ENCODE data around the gene PDLIM1.

The PDLIM1 gene

DNA sequence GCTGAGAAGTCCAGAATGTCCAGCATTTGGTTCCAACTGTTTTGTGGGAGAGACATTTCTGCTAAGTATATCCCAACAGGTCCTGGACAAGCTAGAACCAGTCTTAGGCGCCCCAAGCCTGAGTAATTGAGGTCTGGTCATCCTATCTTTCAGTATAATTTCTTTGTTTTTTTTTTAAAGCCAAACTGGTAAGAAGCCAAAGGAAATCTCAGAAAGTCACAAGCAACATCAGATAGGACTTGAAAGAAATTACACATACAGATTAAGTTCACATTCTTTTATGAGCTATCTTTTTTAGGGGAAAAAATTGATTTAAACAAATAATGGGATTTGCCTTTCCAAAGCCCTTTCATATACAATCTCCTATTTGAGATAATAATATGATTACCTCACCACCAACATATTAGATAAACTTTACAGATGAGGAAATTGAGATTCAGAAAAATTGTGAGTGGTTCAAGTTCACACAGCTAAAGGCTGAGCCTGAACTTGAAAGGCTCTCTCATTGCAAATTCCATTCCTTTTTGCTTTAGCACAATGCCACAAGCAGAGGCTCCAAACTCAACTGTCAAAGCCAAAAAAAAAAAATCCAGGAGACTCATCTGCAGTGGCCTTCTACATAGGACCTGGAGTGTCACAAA is 15.0 kb downstream of the PDLIM1 start:
- H3K4me3 ChIP-seq (ENCODE audit: low read length in 2 of 2), result no peak overlapping the region
- no peak overlapping the region for H3K27ac ChIP-seq (replicated peaks; ENCODE audit: low read length)
- no peak overlapping the region for H2AK5ac ChIP-seq (ENCODE audit: low read depth, low read length)
- no peak overlapping the region for H3K23ac ChIP-seq (ENCODE audit: low read depth, low read length, poor library complexity)
- no peak overlapping the region for H3K18ac ChIP-seq (ENCODE audit: low read length)
- no peak overlapping the region for H2AFZ ChIP-seq (ENCODE audit: low read length)
- no peak overlapping the region for H2BK5ac ChIP-seq (ENCODE audit: low read length)
- H2BK15ac ChIP-seq (ENCODE audit: low read length), result no peak overlapping the region
- H4K8ac ChIP-seq (ENCODE audit: low read depth, low read length), result no peak overlapping the region
- no peaks in the 10 kb centered on the region for H3K9me3 ChIP-seq (replicated peaks in 1 of 2; ENCODE audit: control insufficient read depth in 2 of 2, insufficient read depth in 1 of 2, low read depth in 1 of 2, low read length in 2 of 2)
- H4K91ac ChIP-seq (ENCODE audit: low read depth, low read length, poor library complexity), result no peak overlapping the region
- H3K4me1 ChIP-seq (ENCODE audit: control insufficient read depth in 2 of 2, insufficient read depth in 1 of 2, low read depth in 1 of 2, low read length in 2 of 2), result peaks cover 0 to 9% of the 10 kb centered on the region in 2 donors
- no peak overlapping the region for H3K4ac ChIP-seq (ENCODE audit: low read length)
- H2BK12ac ChIP-seq (ENCODE audit: low read length), result no peak overlapping the region
- H3K36me3 ChIP-seq (replicated peaks in 1 of 2; ENCODE audit: control insufficient read depth in 2 of 2, insufficient read depth in 2 of 2, low read length in 2 of 2), result no peaks in the 10 kb centered on the region
- H2BK120ac ChIP-seq (ENCODE audit: low read depth, low read length), result no peak overlapping the region
- no peak overlapping the region for H3K9ac ChIP-seq (ENCODE audit: low read depth, low read length, poor library complexity)
- no peak for DNase-seq (ENCODE audit: low spot score)
- no peaks in the 10 kb centered on the region for H3K79me1 ChIP-seq (ENCODE audit: low read depth, low read length)
- H3K27me3 ChIP-seq (ENCODE audit: control insufficient read depth in 3 of 3, insufficient read depth in 3 of 3, low read depth in 1 of 3, low read length in 3 of 3), result no peaks in the 10 kb centered on the region
- no peak overlapping the region for H3K4me2 ChIP-seq (ENCODE audit: insufficient read depth, low read length, poor library complexity, severe bottlenecking)
- no peak overlapping the region for H3K14ac ChIP-seq (ENCODE audit: low read length)
- WGBS, 2 donors (ENCODE audit: extremely low coverage in 2 of 2, insufficient read length in 2 of 2, insufficient replicate concordance in 1 of 2), result no CpG with 5 or more reads among the region's 1 CpG

DNA sequence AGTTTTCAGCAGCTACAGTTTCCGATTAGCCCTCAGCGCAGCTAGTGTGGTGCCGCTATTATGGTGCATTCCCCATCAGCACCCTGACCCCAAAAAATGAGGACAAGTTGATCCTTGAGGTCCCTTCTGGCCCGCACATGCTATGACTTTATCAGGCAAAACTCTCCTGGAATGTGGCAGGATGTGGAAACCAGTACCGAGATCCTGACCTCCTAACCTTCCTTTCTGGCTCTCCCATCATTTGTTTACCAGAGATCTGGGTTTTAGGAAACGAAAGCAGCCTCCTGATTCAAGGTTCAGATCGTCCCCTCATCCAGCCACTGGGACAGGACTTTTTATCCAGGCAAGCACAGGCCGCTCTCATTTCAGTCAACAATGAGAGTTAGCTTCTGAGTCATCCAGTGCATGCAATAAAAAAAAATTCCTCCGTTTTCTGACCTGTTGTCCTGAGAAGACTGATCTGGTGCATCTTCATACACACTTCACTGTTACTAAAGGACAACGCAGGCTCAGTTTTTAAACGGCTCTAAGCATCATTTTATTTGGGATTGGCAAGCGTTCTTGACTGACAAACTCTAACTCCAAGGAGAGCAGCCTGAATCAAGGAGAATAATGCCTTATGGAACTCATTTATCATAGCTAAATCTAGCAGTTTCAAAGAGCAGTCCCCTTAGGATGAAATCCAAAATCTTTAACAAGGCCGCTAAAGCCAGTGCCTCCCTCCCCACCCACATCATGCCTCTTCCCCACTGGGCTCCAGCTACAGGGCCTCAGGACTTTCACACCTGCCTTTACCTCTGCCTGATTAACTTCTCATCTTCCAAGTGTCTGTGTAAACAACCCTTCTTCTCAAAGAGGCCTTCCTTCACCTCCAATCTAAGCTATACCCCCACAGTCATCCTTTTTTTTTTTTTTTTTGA is 17.1 kb downstream of the PDLIM1 start:
- Histone ChIP-seq H2AFZ (ENCODE audit: low read length) (peak overlapping the region; percentile 47), H3K79me1 (ENCODE audit: low read depth, low read length) (no peaks in the 10 kb centered on the region), H3K9me3 (replicated peaks in 1 of 2; ENCODE audit: control insufficient read depth in 2 of 2, insufficient read depth in 1 of 2, low read depth in 1 of 2, low read length in 2 of 2) (no peaks in the 10 kb centered on the region), H3K14ac (ENCODE audit: low read length) (no peak overlapping the region), H3K27me3 (ENCODE audit: control insufficient read depth in 3 of 3, insufficient read depth in 3 of 3, low read depth in 1 of 3, low read length in 3 of 3) (no peaks in the 10 kb centered on the region), H3K4me3 (ENCODE audit: low read length in 2 of 2) (no peak overlapping the region), H2BK5ac (ENCODE audit: low read length) (no peak overlapping the region), H2BK12ac (ENCODE audit: low read length) (no peak overlapping the region), H3K36me3 (replicated peaks in 1 of 2; ENCODE audit: control insufficient read depth in 2 of 2, insufficient read depth in 2 of 2, low read length in 2 of 2) (no peaks in the 10 kb centered on the region), H3K27ac (replicated peaks; ENCODE audit: low read length) (no peak overlapping the region), H2BK15ac (ENCODE audit: low read length) (no peak overlapping the region), H3K4me1 (ENCODE audit: control insufficient read depth in 2 of 2, insufficient read depth in 1 of 2, low read depth in 1 of 2, low read length in 2 of 2) (peaks cover 0 to 8% of the 10 kb centered on the region in 2 donors), H3K4ac (ENCODE audit: low read length) (no peak overlapping the region), H3K18ac (ENCODE audit: low read length) (no peak overlapping the region), H3K4me2 (ENCODE audit: insufficient read depth, low read length, poor library complexity, severe bottlenecking) (no peak overlapping the region), H3K23ac (ENCODE audit: low read depth, low read length, poor library complexity) (no peak overlapping the region), H4K91ac (ENCODE audit: low read depth, low read length, poor library complexity) (no peak overlapping the region), H4K8ac (ENCODE audit: low read depth, low read length) (no peak overlapping the region), H2BK120ac (ENCODE audit: low read depth, low read length) (no peak overlapping the region), H2AK5ac (ENCODE audit: low read depth, low read length) (no peak overlapping the region), H3K9ac (ENCODE audit: low read depth, low read length, poor library complexity) (no peak overlapping the region)
- no peak for DNase-seq (ENCODE audit: low spot score)
- no CpG with 5 or more reads among the region's 13 CpGs for WGBS, 2 donors (ENCODE audit: extremely low coverage in 2 of 2, insufficient read length in 2 of 2, insufficient replicate concordance in 1 of 2)

DNA sequence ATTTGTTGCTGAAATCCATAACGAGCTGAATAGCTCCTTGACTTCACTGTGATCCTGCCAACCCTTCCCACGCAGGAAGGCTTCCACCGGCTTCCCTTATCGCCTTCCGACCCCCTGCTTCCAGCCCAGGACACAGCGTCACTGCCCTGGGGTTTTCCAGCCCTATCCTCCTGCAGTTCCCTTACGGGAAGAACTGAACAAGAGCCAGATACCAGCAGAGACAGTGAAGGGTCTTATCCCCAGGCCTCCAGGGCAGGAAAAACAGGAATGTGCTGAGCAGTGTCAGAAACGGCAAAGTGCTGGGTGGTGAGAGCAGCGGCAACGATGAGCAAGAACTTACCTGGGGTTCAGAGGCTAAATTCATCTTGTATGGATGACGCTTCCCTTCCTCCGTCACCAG is 22.4 kb downstream of the PDLIM1 start:
- Histone ChIP-seq H2AK5ac (ENCODE audit: low read depth, low read length) (no peak overlapping the region), H3K9ac (ENCODE audit: low read depth, low read length, poor library complexity) (no peak overlapping the region), H3K27me3 (ENCODE audit: control insufficient read depth in 3 of 3, insufficient read depth in 3 of 3, low read depth in 1 of 3, low read length in 3 of 3) (no peaks in the 10 kb centered on the region), H3K14ac (ENCODE audit: low read length) (no peak overlapping the region), H3K79me1 (ENCODE audit: low read depth, low read length) (no peaks in the 10 kb centered on the region), H2BK15ac (ENCODE audit: low read length) (no peak overlapping the region), H3K4ac (ENCODE audit: low read length) (no peak overlapping the region), H3K4me2 (ENCODE audit: insufficient read depth, low read length, poor library complexity, severe bottlenecking) (no peak overlapping the region), H2BK120ac (ENCODE audit: low read depth, low read length) (no peak overlapping the region), H3K27ac (replicated peaks; ENCODE audit: low read length) (no peak overlapping the region), H2BK5ac (ENCODE audit: low read length) (no peak overlapping the region), H3K23ac (ENCODE audit: low read depth, low read length, poor library complexity) (no peak overlapping the region), H2BK12ac (ENCODE audit: low read length) (no peak overlapping the region), H3K4me3 (ENCODE audit: low read length in 2 of 2) (no peak overlapping the region), H4K91ac (ENCODE audit: low read depth, low read length, poor library complexity) (no peak overlapping the region), H3K18ac (ENCODE audit: low read length) (peak overlapping the region; percentile 23), H3K4me1 (ENCODE audit: control insufficient read depth in 2 of 2, insufficient read depth in 1 of 2, low read depth in 1 of 2, low read length in 2 of 2) (peaks cover 4 to 15% of the 10 kb centered on the region in 2 donors), H2AFZ (ENCODE audit: low read length) (peak overlapping the region; percentile 47), H3K9me3 (replicated peaks in 1 of 2; ENCODE audit: control insufficient read depth in 2 of 2, insufficient read depth in 1 of 2, low read depth in 1 of 2, low read length in 2 of 2) (no peaks in the 10 kb centered on the region), H4K8ac (ENCODE audit: low read depth, low read length) (no peak overlapping the region), H3K36me3 (replicated peaks in 1 of 2; ENCODE audit: control insufficient read depth in 2 of 2, insufficient read depth in 2 of 2, low read length in 2 of 2) (no peaks in the 10 kb centered on the region)
- no CpG with 5 or more reads among the region's 12 CpGs for WGBS, 2 donors (ENCODE audit: extremely low coverage in 2 of 2, insufficient read length in 2 of 2, insufficient replicate concordance in 1 of 2)
- no peak for DNase-seq (ENCODE audit: low spot score)

DNA sequence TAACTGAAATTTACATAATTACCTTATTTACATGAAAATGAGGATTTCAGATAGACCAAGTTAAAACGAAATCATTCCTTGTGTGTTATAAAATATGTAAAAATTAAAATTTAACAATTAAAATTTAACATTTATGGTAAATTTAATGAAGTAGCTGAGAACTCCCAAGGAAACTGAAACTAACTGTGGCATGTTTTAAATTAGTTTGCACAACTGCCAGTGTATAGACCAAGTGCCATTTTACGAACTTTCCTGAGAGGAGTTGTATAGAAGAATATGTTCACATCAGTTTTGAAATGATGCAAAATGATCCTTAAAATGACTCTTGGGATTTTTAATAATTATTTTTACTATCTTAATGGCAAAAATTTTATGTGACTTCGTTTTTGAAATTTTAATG is 23.6 kb downstream of the PDLIM1 start:
- no peaks in the 10 kb centered on the region for H3K36me3 ChIP-seq (replicated peaks in 1 of 2; ENCODE audit: control insufficient read depth in 2 of 2, insufficient read depth in 2 of 2, low read length in 2 of 2)
- no peak overlapping the region for H2BK5ac ChIP-seq (ENCODE audit: low read length)
- no peak overlapping the region for H2AFZ ChIP-seq (ENCODE audit: low read length)
- no peak overlapping the region for H3K14ac ChIP-seq (ENCODE audit: low read length)
- H3K4me2 ChIP-seq (ENCODE audit: insufficient read depth, low read length, poor library complexity, severe bottlenecking), result no peak overlapping the region
- DNase-seq (ENCODE audit: low spot score), result no peak
- H3K4me1 ChIP-seq (ENCODE audit: control insufficient read depth in 2 of 2, insufficient read depth in 1 of 2, low read depth in 1 of 2, low read length in 2 of 2), result peaks cover 4 to 14% of the 10 kb centered on the region in 2 donors
- no peak overlapping the region for H2BK15ac ChIP-seq (ENCODE audit: low read length)
- H3K18ac ChIP-seq (ENCODE audit: low read length), result no peak overlapping the region
- no peak overlapping the region for H4K91ac ChIP-seq (ENCODE audit: low read depth, low read length, poor library complexity)
- H3K9me3 ChIP-seq (replicated peaks in 1 of 2; ENCODE audit: control insufficient read depth in 2 of 2, insufficient read depth in 1 of 2, low read depth in 1 of 2, low read length in 2 of 2), result no peaks in the 10 kb centered on the region
- H4K8ac ChIP-seq (ENCODE audit: low read depth, low read length), result no peak overlapping the region
- H2BK12ac ChIP-seq (ENCODE audit: low read length), result no peak overlapping the region
- no peaks in the 10 kb centered on the region for H3K27me3 ChIP-seq (ENCODE audit: control insufficient read depth in 3 of 3, insufficient read depth in 3 of 3, low read depth in 1 of 3, low read length in 3 of 3)
- no CpG with 5 or more reads among the region's 3 CpGs for WGBS, 2 donors (ENCODE audit: extremely low coverage in 2 of 2, insufficient read length in 2 of 2, insufficient replicate concordance in 1 of 2)
- no peak overlapping the region for H2BK120ac ChIP-seq (ENCODE audit: low read depth, low read length)
- H2AK5ac ChIP-seq (ENCODE audit: low read depth, low read length), result no peak overlapping the region
- no peak overlapping the region for H3K27ac ChIP-seq (replicated peaks; ENCODE audit: low read length)
- no peak overlapping the region for H3K4me3 ChIP-seq (ENCODE audit: low read length in 2 of 2)
- H3K23ac ChIP-seq (ENCODE audit: low read depth, low read length, poor library complexity), result no peak overlapping the region
- H3K9ac ChIP-seq (ENCODE audit: low read depth, low read length, poor library complexity), result no peak overlapping the region
- H3K4ac ChIP-seq (ENCODE audit: low read length), result no peak overlapping the region
- no peaks in the 10 kb centered on the region for H3K79me1 ChIP-seq (ENCODE audit: low read depth, low read length)
